GM11168 (cell line): ENCODE results near the gene P2RX2.

ENCODE experiments used
- in situ Hi-C: fragments of 300-500 bp; cut with MboI; formaldehyde crosslinking; loops from one replicate; pipeline ENCODE4 v1.12.0; 2022; ENCODE audit warnings: low sequenced_read_pairs; ENCODE audit not compliant: unreplicated experiment

P2RX2 gene

GRCh38 chr12:132600048-132601032 is 18.2 kb upstream of the P2RX2 start:
- in situ Hi-C loops: no loop called here

- in situ Hi-C loops: no loop called here
Measured at GRCh38 chr12:132601171-132601883, 17.2 kb upstream of the P2RX2 start.

GRCh38 chr12:132602572-132603239 is 15.9 kb upstream of the P2RX2 start:
- in situ Hi-C loops: no loop called here

- in situ Hi-C loops: no loop called here
Measured at GRCh38 chr12:132603240-132604150, 15.1 kb upstream of the P2RX2 start.

GRCh38 chr12:132604151-132604618 is 14.4 kb upstream of the P2RX2 start:
- in situ Hi-C loops: no loop called here

- in situ Hi-C loops: no loop called here
Measured at GRCh38 chr12:132604668-132605441, 13.7 kb upstream of the P2RX2 start.

GRCh38 chr12:132605892-132606291 is 12.7 kb upstream of the P2RX2 start:
- in situ Hi-C loops: no loop called here

- in situ Hi-C loops: no loop called here
Measured at GRCh38 chr12:132606466-132606865, 12.1 kb upstream of the P2RX2 start.

GRCh38 chr12:132606927-132607326 is 11.6 kb upstream of the P2RX2 start:
- in situ Hi-C loops: no loop called here

- in situ Hi-C loops: no loop called here
Measured at GRCh38 chr12:132608231-132609171, 10.1 kb upstream of the P2RX2 start.

- in situ Hi-C loops: no loop called here
Measured at GRCh38 chr12:132610051-132610759, 8.4 kb upstream of the P2RX2 start, which contains the start of gene LRCOL1. TSS of gene LRCOL1 (minus strand) at chr12:132610582. CDS start at chr12:132606251, 4,331 bp downstream.

- in situ Hi-C loops: no loop called here
Measured at GRCh38 chr12:132610866-132611602, 7.5 kb upstream of the P2RX2 start.

- in situ Hi-C loops: no loop called here
Measured at GRCh38 chr12:132611620-132612019, 7.0 kb upstream of the P2RX2 start.

GRCh38 chr12:132614029-132614428 is 4.5 kb upstream of the P2RX2 start:
- in situ Hi-C loops: no loop called here

GRCh38 chr12:132614861-132615578 is 3.6 kb upstream of the P2RX2 start:
- in situ Hi-C loops: no loop called here

- in situ Hi-C loops: no loop called here
Measured at GRCh38 chr12:132615579-132616038, 3.0 kb upstream of the P2RX2 start.
